Stimulated activated CD8-positive, alpha-beta memory T cell treated with anti-CD3 and anti-CD28 coated beads, Interleukin-4, amount 100 ng/mL, for 4 hours (primary cell): Measurements from ENCODE around the gene FCN3.

Experiments used
- DNase-seq, 2 donors: peaks; one replicate each; pipeline ENCODE4 v3.0.0-alpha.2; 2020; ENCODE audit warnings: low read depth in 2 of 2, low spot score in 1 of 2

FCN3 gene

GRCh38 chr1:27380766-27381733 is 6.4 kb upstream of the FCN3 start:
- DNase-seq = no peak

GRCh38 chr1:27380224-27380623 is 5.6 kb upstream of the FCN3 start:
- no peak for DNase-seq

GRCh38 chr1:27379564-27380122 is 5.0 kb upstream of the FCN3 start:
- no peak for DNase-seq

GRCh38 chr1:27377760-27378495 is 3.3 kb upstream of the FCN3 start:
- DNase-seq = no peak

GRCh38 chr1:27372808-27373690 is 1.6 kb downstream of the FCN3 start:
- no peak for DNase-seq

- no peak for DNase-seq
These were observed 2.4 kb downstream of the FCN3 start for GRCh38 chr1:27372022-27372807.

- no peak for DNase-seq
These were observed 5.6 kb downstream of the FCN3 start for GRCh38 chr1:27368869-27369582.

GRCh38 chr1:27367160-27367650 is 7.4 kb downstream of the FCN3 start:
- DNase-seq = no peak

GRCh38 chr1:27366411-27367159 is 8.0 kb downstream of the FCN3 start, which contains the start of gene MAP3K6:
TSS of gene MAP3K6 (minus strand) at chr1:27366961. CDS start at chr1:27366597, 364 bp downstream.
- DNase-seq = no peak

GRCh38 chr1:27366113-27366410 is 8.6 kb downstream of the FCN3 start:
- DNase-seq = peak; percentile 37 to 41

- DNase-seq = peak; percentile 52 to 73
These were observed 9.1 kb downstream of the FCN3 start for GRCh38 chr1:27365372-27366112.

- DNase-seq = no peak
These were observed 9.8 kb downstream of the FCN3 start for GRCh38 chr1:27364696-27365371.

GRCh38 chr1:27363766-27364695 is 10.6 kb downstream of the FCN3 start:
- DNase-seq = no peak

- DNase-seq = no peak
These were observed 13.1 kb downstream of the FCN3 start for GRCh38 chr1:27361553-27361952.

GRCh38 chr1:27361044-27361402 is 13.6 kb downstream of the FCN3 start:
- no peak for DNase-seq
